Stimulated activated CD4-positive, alpha-beta T cell treated with anti-CD3 and anti-CD28 coated beads, Interleukin-12 subunit alpha, Interleukin-12 subunit beta, amount 100 ng/mL, for 24 hours (primary cell): ENCODE data around the gene FRMD4A.

ENCODE experiments used
- DNase-seq, 2 experiments: peaks; one replicate each; pipeline ENCODE4 v3.0.0-alpha.2; 2020; ENCODE audit warnings: low read depth in 2 of 2

The FRMD4A gene

GRCh38 chr10:13678101-13678843 is 652.5 kb downstream of the FRMD4A start:
- no peak for DNase-seq

DNA sequence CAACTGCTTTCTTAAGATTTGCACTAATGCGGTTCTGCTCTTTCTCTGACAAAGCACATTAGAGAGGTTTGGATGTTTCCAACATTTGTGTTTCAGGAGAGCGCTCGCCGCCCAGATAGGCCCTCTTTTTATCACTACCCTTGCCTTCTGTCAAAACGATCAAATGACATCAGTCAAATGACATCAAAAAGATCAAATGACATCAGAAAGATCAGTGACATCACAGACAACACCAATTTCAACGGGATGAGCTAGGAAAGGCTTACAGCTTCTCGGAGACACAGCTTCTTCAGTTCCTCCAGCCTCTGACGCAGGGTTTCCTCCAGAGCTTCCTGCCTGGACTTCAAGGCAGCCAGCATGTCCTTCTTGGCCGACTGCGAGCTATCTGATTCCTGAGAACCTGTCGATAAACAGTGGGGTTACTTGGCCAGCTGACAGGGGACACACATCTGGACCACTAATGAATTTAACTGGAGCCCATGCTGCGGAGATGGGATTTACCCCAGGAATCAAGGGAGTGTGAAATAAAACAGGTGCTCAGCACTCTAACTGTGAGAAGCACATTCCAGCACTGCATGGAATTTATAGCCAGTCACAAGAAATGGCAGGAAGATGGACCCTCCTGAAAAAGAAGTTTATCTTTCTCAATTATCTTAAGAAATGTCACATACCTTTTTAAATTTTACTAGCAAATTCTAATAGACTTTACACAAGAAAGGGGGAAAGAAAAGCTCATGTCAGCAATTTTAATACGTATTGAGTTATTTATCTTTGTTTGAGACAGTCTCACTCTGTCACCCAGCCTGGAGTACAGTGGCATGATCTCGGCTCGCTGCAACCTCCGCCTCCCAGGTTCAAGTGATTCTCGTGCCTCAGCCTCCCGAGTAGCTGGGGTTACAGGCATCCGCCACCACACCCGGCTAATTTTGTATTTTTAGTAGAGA is 655.8 kb downstream of the FRMD4A start:
- no peak for DNase-seq

GRCh38 chr10:13673156-13673555 is 657.6 kb downstream of the FRMD4A start:
- no peak for DNase-seq

DNA sequence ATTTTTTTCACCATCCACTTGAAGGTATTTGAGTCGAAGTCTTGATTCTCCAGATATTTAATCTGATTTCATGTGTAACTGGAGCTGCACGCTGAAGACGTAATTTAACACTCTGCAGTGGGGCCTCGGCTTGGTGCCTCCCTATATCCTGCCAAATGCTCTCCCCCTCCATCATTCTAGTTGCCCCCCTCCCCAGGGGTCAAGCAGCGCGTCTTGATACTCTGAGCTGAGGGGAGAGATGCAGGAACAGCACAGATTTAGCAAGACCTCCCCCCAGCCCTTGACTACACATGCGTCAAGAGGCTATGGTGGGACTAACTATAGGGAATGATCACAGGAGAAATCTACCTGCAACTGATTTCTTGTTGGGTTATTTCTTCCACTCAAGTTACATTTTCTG is 658.2 kb downstream of the FRMD4A start:
- no peak for DNase-seq

- DNase-seq: no peak
Observed at GRCh38 chr10:13671904-13672303, 658.8 kb downstream of the FRMD4A start.

- DNase-seq: no peak
Observed at GRCh38 chr10:13670311-13670710, 660.4 kb downstream of the FRMD4A start.

DNA sequence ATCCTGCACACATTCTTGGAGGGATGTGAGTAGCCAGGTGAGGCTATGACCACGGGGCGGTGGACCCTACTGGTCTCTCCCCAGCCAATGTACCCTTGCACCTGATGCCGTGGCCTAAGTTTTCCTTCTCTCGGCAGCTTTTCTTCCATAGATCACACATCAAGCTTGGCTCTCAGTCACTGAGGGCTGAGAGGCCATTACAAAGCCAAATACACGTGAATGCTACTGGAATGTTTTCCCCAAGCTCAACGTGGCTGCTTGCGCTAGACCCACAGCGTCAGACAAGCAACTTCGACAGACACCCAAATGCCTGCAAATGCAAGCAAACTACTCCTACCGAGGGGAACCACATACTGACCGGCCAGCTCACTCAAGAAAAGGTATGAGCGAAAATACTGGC is 660.8 kb downstream of the FRMD4A start:
- DNase-seq: no peak

GRCh38 chr10:13669182-13669855 is 661.4 kb downstream of the FRMD4A start:
- no peak for DNase-seq

GRCh38 chr10:13668126-13668525 is 662.6 kb downstream of the FRMD4A start:
- DNase-seq: no peak

DNA sequence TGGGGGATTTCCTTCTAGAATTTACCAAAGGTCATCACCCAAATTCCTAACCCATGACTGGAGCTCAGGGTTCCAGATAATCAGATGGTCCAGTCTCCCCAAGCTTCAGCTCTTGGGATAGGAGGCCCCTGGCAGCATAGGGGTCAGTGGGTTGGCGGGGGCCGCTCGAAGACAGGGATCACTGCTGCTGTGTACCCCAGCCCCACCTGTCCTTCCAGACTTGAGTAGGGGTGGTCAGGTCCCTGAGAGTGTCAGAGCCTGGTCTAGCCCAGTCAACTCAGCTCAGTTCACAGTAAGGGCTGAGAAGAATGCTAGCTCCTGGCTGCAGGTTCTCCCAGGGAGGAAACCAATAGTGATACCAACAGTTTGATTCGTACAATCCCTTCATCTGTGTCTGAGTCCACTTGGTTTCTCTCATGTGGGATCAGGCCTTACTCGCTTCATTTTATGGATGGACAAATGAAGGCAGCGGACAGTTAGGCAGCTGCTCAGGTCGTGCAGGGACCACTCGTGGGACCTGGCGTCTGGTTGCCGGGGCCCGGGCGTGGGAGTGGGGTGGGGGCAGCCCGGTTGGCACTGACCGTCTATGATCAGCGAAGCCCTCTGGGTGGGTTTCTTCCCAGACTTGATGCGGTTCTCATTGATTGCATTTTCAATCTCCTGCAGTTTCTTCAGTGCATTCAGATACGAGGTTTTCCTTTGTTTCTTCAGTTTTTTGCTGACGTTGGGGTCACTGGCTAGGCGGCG is 665.0 kb downstream of the FRMD4A start:
- DNase-seq: no peak

DNA sequence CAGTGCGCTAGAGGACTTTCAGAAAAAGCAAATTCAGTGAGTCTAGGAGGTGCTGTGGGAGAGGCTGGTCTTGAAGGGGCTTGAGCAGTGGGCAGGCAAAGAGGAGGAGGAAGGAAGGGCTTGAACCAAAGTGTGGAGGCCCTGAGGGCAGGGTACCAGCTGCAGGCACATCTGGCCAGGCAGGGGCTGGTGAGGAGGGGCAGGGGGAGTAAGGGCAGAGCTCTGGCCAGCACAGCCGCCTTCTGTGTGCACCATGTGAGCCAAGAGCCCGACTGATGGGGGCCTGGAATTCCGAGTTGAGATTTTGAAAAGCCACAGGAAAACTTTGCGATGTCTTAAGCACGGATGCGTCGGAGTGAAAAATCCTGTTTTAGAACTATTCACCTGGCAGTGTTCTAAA is 669.5 kb downstream of the FRMD4A start:
- no peak for DNase-seq

DNA sequence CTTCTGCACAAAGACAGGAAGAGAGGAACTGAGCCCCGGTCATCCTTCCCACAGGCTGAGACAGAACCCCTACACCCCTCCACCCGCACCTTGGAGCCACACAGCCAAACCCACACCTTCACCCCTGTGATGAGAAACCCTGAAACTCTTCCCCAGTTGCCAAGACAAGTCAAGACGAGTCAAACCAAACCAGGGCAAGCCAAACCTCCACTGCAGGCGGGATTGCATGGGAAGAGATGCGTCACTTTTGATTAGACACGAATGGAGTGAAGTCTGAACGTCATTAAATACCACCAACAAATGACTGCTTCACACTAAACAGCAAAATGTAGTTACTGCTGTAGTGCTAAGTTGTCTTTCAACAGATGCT is 670.2 kb downstream of the FRMD4A start:
- DNase-seq: no peak

DNA sequence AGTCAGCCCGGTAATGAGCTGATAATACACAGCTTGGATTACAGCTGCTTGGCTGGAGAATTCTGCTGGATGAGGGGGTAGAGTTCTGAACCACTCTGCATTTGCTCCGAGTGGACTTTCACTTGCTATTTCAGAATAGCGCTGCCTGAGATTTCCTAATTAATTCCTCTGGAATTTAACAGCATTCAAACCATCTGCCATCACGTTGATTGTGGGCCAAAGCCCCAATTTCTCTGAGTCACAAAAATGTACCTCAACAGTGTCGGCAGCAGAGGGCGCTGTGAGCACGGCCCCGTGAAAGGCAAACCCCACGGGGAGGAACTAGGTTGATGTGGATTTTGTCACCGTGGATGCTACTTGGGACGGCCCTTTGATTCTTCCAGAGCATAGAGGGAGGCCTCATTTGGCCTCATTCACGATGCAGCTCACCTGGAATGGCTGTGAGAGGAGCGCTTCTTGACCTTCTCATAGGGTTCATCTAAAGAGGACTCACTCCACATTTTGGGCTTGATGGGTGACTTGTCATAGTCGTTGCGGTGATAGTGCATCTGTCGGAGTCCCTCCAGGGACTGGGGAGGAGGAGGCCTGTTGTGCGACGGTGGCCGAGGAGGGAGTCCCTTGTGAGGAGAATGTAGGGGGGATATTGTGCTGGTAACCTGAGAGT is 670.7 kb downstream of the FRMD4A start:
- peak; percentile 22 to 56 for DNase-seq

DNA sequence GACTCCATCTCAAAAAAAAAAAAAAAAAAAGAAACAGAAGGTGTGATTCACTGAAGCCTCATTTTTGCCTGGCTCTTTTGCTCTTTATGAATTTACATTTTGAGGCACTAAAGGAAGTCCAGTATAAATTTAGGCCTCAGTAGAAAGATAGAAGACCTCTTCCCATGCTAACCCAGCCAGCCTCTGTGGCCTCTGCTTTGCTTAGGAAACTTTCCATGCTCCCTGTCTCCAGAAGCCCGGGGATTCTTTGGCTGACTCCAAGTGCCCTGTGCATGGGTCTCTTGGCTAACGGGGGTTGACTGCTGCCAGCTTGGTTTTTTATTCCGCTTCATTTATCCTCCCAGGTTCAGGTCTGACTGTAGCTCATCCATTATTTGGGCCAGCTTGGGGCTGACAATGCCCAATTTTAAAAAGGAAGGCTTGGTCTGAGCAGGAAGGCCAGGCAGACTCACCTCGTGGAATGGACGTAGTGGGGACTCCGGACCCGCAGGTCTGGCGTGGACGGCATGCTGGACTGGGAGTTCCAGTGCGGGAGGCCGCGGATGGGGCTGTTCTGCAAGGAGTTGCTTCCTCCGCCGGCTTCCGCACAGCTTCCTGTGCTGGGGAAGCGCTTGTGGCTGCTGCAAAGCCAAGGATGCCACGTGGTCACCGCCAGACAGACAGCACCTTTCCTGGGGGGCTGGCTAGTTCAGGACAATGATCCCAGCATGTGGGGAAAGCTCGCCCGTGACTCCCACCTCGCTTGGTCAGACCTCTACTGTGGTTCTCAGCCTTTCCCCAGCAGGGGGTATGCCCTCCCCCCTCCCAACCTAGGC is 671.6 kb downstream of the FRMD4A start:
- no peak for DNase-seq

GRCh38 chr10:13658264-13658663 is 672.5 kb downstream of the FRMD4A start:
- DNase-seq: no peak

DNA sequence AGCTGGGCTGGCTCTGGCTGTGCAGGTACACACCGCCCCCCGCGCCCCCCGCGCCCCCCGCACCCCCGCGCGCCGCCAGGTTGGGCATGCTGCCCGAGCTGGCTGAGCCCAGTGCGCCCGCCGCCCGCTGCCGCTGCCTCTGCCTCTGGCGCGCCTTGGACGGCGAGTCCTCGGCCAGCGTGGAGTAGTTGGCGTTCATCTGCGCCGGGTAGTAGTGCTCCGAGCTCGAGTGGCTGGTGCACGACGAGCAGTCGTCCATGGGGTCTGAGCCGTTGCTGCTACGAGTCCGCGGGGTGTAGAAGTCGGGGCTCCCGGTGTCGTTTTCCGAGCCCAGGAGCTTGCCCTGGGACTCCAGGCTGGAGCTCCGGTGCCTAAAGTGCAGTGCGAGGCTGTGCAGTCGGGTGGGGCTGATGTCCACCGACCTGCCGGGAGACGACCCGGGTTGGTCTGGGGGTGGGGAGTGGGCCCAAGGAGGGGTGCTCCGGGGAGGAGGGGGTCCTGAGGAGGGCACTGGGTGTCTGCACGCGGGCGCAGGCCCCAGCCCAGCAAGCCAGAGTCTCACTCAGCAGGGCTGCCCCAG is 673.5 kb downstream of the FRMD4A start:
- no peak for DNase-seq

DNA sequence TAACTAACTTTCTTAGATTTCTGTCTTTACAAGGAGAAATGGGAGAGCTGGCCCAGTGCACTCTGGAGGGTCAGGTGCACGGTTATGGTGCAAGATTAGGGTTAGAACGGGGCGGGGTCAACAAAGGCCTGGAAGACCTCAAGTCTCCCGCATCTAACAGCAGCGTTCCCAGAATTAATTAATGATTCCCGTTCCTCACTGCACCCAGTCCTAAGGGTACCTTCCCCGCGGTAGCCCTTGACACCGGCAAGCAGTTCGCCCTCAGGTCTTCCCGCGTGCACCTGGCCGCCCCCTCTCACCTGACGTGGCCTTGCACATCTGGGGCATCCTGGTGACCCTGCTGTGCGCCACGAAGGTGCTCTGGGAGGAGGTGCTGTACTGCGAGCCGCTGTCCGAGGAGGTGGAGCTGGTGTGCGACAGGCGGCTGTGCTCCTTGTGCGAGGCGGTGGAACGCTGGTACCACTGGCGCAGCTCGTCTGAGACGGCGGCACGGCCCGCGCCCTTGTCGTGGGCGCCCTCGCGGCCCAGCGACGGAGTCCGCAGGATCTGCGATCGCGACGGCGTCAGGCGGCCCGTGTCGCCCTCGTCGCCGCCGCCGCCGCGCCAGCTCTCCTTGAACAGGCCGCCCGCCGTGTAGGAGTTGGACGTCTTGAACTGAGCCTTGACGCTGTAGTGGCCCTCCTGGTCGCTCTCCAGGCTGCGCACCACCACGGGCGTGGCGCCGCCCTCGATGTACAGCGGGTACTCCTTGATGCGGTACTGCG is 674.2 kb downstream of the FRMD4A start:
- DNase-seq: no peak

DNA sequence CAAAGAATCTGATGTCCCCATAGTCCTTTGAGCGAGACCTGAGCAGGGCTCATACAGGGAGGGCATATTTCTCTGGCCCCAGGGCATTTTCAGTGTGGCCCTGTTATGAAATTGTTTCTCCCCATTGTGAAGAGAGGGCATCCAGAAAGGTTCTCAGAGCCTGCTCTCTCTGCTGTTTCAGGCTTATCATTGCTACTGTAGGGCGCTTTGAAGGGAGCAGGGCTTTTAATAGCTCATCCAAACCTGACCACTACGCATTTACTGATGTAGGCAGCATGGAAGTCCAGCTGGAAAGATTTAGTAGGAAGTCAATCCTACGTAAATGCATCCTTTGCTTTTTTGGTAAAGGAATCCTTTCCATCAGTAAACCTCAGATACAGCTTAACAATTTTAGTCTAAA is 675.9 kb downstream of the FRMD4A start:
- DNase-seq: no peak

DNA sequence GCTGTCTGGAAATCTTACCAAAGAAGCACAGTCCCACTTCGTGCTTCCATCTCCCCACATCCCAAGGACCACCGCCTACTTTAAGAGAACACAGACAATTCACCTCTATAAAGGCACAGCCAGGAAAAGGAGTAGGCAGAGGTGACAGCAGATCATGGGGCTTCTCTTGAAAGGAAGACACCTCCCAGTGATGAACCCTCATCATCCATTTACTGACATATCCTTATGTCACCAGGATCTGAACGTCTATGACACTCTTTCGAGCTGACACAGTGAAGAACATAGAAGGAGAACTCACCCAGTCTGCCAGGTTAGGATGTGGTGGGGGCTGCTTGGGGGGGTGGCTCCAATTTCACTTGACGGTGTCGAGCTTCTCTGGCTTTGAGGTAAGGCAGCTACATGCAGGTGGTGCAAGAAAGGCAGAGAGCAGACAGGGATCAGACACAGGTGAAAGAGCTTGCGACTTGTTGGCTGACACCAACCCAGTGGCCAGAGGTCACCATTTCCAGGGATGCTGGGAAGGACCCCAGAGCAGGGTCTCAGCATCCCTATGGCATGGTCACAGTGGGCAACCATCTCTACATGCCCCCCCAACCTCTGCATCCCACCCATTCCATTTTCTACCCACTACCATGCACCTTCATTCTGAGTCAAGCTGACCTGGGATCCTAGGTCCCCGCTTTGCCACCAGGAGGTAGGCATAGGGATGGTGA is 676.5 kb downstream of the FRMD4A start:
- DNase-seq: no peak
